ENCODE measurements around the gene DIMT1.

DNA sequence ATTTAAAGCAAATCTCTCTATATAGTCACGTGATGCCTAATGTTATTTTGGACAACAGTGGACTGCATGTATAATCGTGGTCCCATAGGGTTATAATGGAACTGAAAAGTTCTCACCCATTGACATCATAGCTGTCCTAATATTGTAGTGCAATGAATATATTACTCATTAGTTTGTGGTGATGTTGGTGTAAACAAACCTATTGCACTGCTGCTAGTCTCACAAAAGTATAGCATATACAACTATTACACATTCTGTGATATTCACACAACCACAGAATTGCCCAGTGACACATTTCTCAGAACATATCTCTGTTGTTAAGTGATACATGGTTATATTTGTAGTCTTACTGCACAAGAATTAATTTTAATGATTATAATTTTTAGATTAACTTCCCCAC, 46.6 kb upstream of the DIMT1 start:
- TF ChIP-seq, protein P1, sequence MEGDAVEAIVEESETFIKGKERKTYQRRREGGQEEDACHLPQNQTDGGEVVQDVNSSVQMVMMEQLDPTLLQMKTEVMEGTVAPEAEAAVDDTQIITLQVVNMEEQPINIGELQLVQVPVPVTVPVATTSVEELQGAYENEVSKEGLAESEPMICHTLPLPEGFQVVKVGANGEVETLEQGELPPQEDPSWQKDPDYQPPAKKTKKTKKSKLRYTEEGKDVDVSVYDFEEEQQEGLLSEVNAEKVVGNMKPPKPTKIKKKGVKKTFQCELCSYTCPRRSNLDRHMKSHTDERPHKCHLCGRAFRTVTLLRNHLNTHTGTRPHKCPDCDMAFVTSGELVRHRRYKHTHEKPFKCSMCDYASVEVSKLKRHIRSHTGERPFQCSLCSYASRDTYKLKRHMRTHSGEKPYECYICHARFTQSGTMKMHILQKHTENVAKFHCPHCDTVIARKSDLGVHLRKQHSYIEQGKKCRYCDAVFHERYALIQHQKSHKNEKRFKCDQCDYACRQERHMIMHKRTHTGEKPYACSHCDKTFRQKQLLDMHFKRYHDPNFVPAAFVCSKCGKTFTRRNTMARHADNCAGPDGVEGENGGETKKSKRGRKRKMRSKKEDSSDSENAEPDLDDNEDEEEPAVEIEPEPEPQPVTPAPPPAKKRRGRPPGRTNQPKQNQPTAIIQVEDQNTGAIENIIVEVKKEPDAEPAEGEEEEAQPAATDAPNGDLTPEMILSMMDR (optimal IDR thresholded peaks at IDR 0.05 in 1 of 3, IDR thresholded peaks at IDR 0.05 in 1 of 3, conservative IDR thresholded peaks at IDR 0.05 in 1 of 3; ENCODE audit: extremely low read depth in 1 of 3, insufficient read depth in 2 of 3, low read length in 3 of 3) = no peak
- no peak for TF ChIP-seq EZH2 (IDR thresholded peaks at IDR 0.05; ENCODE audit: low read length)

Measured in keratinocyte (primary cell).